Neural cell (in vitro differentiated cells): ENCODE data around the gene LAYN.

Experiments
- CTCF ChIP-seq: fragments of 450-650 bp; IDR thresholded peaks from 2 replicates; pipeline ENCODE4 v1.5.1; 2014; ENCODE audit warnings: antibody characterized with exemption, mild to moderate bottlenecking, moderate library complexity; ENCODE audit not compliant: poor library complexity, severe bottlenecking
- EZH2 ChIP-seq: fragments of 200-600, 300-800 bp; shearing (Covaris generic), sonication (generic); IDR thresholded peaks from 2 replicates; pipeline ENCODE4 v1.6.1; 2014; ENCODE audit warnings: antibody characterized with exemption, low read length, borderline replicate concordance, mild to moderate bottlenecking; ENCODE audit not compliant: insufficient read depth, poor library complexity, severe bottlenecking
- MXI1 ChIP-seq: fragments of 450-650 bp; conservative IDR thresholded peaks from 2 replicates; pipeline ENCODE4 v1.6.1; 2014; ENCODE audit warnings: antibody characterized with exemption, mild to moderate bottlenecking; ENCODE audit not compliant: poor library complexity, severe bottlenecking
- POLR2AphosphoS5 ChIP-seq: IDR thresholded peaks from 2 replicates; pipeline ENCODE4 v1.6.1; 2012
- RAD21 ChIP-seq: fragments of 450-650 bp; conservative IDR thresholded peaks from 2 replicates; pipeline ENCODE4 v1.6.1; 2014; ENCODE audit warnings: antibody characterized with exemption, mild to moderate bottlenecking, moderate library complexity
- REST ChIP-seq: IDR thresholded peaks from 2 replicates; pipeline ENCODE4 v1.6.1; 2012; ENCODE audit warnings: borderline replicate concordance
- TAF1 ChIP-seq: IDR thresholded peaks from 2 replicates; pipeline ENCODE4 v1.6.1; 2012; ENCODE audit warnings: low read depth

DNA sequence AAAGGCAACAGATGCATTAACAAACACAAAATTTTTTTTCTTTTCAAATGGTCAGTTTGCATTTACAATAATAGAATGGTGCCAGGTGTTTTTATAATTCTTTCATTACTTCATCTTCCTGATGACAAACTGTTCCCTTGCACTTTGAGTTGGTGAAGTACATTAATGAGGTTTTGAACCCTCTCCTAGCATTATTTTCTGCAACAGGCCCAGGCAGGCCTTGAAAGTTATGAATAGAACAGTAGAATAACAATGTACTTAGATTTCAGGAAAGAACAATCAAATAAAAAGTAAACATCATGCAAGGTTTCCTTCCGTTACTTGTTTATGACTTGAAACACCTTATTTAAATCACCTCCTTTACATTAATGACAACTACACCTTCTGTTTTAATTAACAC, 37.9 kb upstream of the LAYN start:
- TF ChIP-seq CTCF (no peak), MXI1 (no peak), EZH2 (no peak), POLR2AphosphoS5 (no peak), TAF1 (no peak), RAD21 (no peak), REST (no peak)
